Loucy (cell line): ENCODE measurements around the gene TANGO6.

Source experiments
- EZH2phosphoT487 ChIP-seq: fragments of 200-600 bp; IDR thresholded peaks from 2 replicates; pipeline ENCODE4 v1.6.1; 2018; ENCODE audit warnings: antibody characterized with exemption, mild to moderate bottlenecking, moderate library complexity, borderline replicate concordance
- TF ChIP-seq, protein P1 (sequence below): fragments of 200-600 bp; sonication (generic); conservative IDR thresholded peaks from 2 replicates; pipeline ENCODE4 v1.5.1; 2014; ENCODE audit warnings: mild to moderate bottlenecking, antibody characterized with exemption, low read length

DNA sequence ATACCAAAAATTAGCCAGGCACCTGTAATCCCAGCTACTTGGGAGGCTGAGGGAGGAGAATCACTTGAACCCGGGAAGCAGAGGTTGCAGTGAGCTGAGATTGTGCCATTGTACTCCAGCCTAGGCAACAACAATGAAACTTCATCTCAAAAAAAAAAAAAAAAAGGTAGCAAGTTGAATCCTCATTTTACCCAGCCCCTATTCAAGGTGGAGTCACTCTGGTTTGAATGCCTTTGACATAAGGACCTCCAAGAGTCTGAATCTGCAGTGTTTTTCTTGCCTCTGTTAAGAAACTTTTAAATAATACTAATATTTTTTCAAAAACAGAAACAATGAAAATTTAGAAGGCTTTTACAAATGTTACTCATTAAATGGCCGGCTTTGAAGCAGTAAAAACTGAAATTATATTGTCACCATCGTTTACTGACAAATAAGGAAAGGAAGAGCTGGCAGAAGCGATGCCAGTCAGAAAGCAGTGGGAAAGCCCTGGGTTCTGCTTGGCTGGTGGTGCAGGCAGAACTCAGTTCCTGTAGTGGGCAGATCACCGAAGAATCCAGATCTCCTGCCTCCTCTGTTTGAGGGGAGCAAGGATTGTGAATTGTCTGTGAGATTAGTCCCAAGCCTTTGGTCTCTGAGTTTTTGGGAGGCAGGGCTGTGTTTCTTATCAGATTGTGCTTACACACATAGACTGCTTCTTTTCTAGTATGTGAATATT is 162.5 kb downstream of the TANGO6 start:
- TF ChIP-seq, protein P1, sequence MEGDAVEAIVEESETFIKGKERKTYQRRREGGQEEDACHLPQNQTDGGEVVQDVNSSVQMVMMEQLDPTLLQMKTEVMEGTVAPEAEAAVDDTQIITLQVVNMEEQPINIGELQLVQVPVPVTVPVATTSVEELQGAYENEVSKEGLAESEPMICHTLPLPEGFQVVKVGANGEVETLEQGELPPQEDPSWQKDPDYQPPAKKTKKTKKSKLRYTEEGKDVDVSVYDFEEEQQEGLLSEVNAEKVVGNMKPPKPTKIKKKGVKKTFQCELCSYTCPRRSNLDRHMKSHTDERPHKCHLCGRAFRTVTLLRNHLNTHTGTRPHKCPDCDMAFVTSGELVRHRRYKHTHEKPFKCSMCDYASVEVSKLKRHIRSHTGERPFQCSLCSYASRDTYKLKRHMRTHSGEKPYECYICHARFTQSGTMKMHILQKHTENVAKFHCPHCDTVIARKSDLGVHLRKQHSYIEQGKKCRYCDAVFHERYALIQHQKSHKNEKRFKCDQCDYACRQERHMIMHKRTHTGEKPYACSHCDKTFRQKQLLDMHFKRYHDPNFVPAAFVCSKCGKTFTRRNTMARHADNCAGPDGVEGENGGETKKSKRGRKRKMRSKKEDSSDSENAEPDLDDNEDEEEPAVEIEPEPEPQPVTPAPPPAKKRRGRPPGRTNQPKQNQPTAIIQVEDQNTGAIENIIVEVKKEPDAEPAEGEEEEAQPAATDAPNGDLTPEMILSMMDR = no peak
- no peak for TF ChIP-seq EZH2phosphoT487
